Small intestine (tissue), 7 donors: ENCODE results near the gene A4GNT. TPM values are rescaled to one million over a fixed set of nuclear protein-coding genes. Genes with fewer than 3 reads are reported as not detected.

Source experiments
- DNase-seq, 2 donors: peaks; one replicate each; pipeline versions ENCODE4 v3.0.0 to v3.0.0-alpha.2; 2013
- FAIRE-seq: peaks from 2 replicates; lab custom pipeline; 2012; peaks lifted over from hg19 to GRCh38; lab: Jason Lieb, UNC
- H3K27ac ChIP-seq, 3 donors: one replicate each; pipeline ENCODE4 v1.5.1; 2013; ENCODE audit warnings: low read length in 2 of 3, mild to moderate bottlenecking in 2 of 3, control low read depth in 1 of 3, inconsistent platforms in 1 of 3, low read depth in 1 of 3, moderate library complexity in 1 of 3
- H3K27me3 ChIP-seq, 3 donors: one replicate each; pipeline ENCODE4 v1.6.1; 2013; ENCODE audit warnings: low read length in 3 of 3, inconsistent platforms in 1 of 3; ENCODE audit not compliant: control insufficient read depth in 3 of 3, insufficient read depth in 3 of 3
- H3K36me3 ChIP-seq, 3 donors: one replicate each; pipeline ENCODE4 v1.6.1; 2013; ENCODE audit warnings: low read length in 3 of 3, inconsistent platforms in 1 of 3, low read depth in 1 of 3, mild to moderate bottlenecking in 1 of 3, moderate library complexity in 1 of 3; ENCODE audit not compliant: control insufficient read depth in 3 of 3, insufficient read depth in 2 of 3
- H3K4me1 ChIP-seq, 3 donors: one replicate each; pipeline ENCODE4 v1.6.1; 2013; ENCODE audit warnings: low read length in 2 of 3, inconsistent platforms in 1 of 3, low read depth in 1 of 3, mild to moderate bottlenecking in 1 of 3, moderate library complexity in 1 of 3; ENCODE audit not compliant: control insufficient read depth in 3 of 3, insufficient read depth in 2 of 3
- H3K4me3 ChIP-seq, 3 donors: one replicate each; pipeline ENCODE4 v1.5.1; 2013; ENCODE audit warnings: low read length in 3 of 3, control low read depth in 1 of 3, inconsistent platforms in 1 of 3, low read depth in 1 of 3, mild to moderate bottlenecking in 1 of 3, moderate library complexity in 1 of 3
- H3K9me3 ChIP-seq, 2 donors: one replicate each; pipeline ENCODE4 v1.6.1; 2013; ENCODE audit warnings: low read depth in 1 of 2, low read length in 1 of 2; ENCODE audit not compliant: control insufficient read depth in 2 of 2, insufficient read depth in 1 of 2
- WGBS, 3 donors: extraction: QIAGEN DNeasy Blood & Tissue Kit; methylation state at CpG; one replicate each; pipeline ENCODE4 v1.1.7; 2013; 5-methylcytosine and 5-hydroxymethylcytosine counted together
- polyA plus RNA-seq, 4 donors: library from polyadenylated mRNA; stranded (reverse) in 3 of 4; unstranded in 1 of 4; fragments of 200-250 nt in 3 of 4; fragments of 120-200 nt in 1 of 4; gene quantifications; one replicate each; pipeline versions ENCODE4 v1.2.1 to v1.2.3, GENCODE V29; 2013
- donor health status: healthy with polysubstance abuse.
- donor health status: control.
- donor health status: control.
- donor health status: Bipolar disorder and iron deficiency.
- donor health status: healthy.

Gene A4GNT
- polyA plus RNA-seq, 4 donors = 0.03 TPM; not detected in 3

DNA sequence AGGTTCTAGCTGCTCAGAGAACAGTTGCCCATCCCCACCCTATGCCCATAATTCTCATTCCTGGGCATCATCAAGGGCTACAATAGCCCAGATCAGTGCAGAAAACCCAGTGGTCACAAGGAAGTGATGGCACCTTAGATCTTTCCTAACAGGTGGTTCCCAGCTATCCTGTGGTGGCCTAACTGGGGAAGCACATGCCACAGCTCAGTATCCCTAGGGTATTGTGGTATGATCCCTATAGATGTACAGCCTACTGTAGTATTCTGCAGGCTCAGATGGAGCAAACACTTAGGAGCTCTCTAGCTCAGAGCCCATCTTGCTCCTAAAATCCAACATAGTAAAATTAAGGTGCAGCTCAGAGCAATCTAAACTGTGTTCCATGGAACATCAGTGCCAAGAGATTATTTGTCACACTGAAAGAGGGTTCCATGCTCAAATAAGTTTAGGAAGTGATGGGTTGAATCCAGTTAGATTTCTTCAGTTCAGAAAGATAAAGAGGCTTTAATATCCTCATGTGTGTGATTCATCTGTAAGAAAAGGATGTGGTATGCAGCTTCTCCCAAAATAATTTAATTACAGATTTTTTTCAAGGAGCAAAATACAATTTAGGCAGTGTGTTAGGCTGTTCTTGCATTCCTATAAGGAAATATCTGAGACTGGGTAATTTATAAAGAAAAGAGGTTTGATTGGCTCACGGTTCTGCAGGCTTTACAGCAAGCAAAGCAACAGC, 4.4 kb downstream of the A4GNT start:
- DNase-seq = no peak
- Histone ChIP-seq H3K27ac (no peak overlapping the region), H3K4me1 (peaks cover 0 to 2% (median 0%) of the 10 kb centered on the region in 3 donors), H3K9me3 (no peaks in the 10 kb centered on the region), H3K27me3 (no peaks in the 10 kb centered on the region), H3K36me3 (no peaks in the 10 kb centered on the region), H3K4me3 (no peak overlapping the region)
- no peak for FAIRE-seq
- 81 to 90% (median 83%) methylated on average over 1 of the region's 1 CpG for WGBS, 3 donors

DNA sequence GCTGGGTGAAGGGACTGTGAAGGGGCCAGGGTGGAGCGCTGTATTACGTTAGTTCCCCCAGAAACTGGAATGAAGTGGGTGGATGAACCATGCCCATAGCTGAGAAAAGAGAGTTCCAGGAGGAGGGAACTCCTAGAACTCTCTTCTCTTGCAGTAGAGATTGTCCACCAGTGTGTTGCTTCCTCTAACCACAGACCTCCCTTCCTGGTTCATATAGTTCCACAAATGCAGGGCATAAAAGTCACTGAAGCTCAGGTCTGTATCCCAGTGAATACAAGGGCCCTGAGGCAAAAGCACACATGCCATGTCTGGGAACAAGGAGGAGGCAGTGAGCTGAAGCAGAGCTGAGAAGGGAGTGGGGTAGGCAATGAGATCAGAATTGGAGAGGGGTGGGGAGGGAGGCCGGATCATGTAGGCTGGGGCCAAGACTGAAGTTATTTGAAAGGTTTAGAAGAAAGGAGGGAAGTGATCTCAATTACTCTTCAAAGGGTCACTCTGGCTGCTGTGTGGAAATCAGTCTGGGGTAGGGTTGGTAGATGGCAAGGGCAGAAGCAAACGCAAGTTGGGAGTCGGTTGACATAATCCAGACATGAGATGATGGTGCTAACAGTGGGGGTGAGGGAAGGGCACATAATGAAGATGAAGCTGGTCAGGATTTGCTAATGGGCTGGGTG, 6.5 kb downstream of the A4GNT start:
- 55 to 66% (median 61%) methylated on average over 5 of the region's 5 CpGs for WGBS, 3 donors
- H3K27me3 ChIP-seq = no peaks in the 10 kb centered on the region

DNA sequence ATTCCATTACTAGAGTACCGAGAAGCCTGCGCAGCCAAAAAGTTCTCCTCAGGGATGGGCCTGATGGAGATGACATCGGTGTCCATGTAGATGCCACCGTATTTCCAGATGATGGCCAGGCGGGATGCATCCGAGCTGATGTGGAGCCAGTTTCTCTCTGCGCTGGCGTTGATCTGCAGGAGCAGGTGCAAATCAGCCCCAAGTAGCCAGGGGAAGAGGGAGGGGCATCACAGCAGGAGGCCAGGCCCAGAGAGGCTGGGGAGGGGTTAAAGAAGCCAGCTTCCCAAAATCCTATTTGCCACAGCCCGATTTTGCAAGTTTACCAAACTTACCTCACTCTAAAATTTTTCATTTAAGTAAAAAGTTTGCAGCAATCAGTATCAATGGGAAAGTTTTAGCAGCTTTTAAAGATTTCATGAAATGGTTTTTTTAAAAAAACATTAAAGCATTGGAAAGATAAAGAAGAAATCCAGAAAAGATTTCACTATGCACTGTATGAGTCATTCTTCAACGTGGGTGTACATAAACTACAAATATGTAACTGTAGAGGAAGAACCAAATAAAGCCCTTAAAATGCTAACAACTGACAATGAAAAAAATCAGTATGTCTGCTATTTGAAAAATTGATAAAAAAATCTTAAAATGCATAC, 7.4 kb downstream of the A4GNT start:
- no peak overlapping the region for H3K27ac ChIP-seq
- H3K27me3 ChIP-seq = no peaks in the 10 kb centered on the region
- WGBS, 3 donors = 75 to 77% (median 76%) methylated on average over 10 of the region's 10 CpGs
- no peak overlapping the region for H3K4me3 ChIP-seq
- no peaks in the 10 kb centered on the region for H3K36me3 ChIP-seq
- DNase-seq (no peak), FAIRE-seq (no peak)
- no peaks in the 10 kb centered on the region for H3K9me3 ChIP-seq
- H3K4me1 ChIP-seq = peaks cover 0 to 2% (median 0%) of the 10 kb centered on the region in 3 donors

More for the DNA sequence above, 6.5 kb downstream of the A4GNT start:
- H3K27ac ChIP-seq = peak overlapping the region in 1 of 3 donors; percentile 33
- H3K9me3 ChIP-seq = no peaks in the 10 kb centered on the region
- H3K36me3 ChIP-seq = no peaks in the 10 kb centered on the region
- no peak for FAIRE-seq
- no peak for DNase-seq
- no peak overlapping the region for H3K4me3 ChIP-seq
- H3K4me1 ChIP-seq = peaks cover 0 to 2% (median 0%) of the 10 kb centered on the region in 3 donors

DNA sequence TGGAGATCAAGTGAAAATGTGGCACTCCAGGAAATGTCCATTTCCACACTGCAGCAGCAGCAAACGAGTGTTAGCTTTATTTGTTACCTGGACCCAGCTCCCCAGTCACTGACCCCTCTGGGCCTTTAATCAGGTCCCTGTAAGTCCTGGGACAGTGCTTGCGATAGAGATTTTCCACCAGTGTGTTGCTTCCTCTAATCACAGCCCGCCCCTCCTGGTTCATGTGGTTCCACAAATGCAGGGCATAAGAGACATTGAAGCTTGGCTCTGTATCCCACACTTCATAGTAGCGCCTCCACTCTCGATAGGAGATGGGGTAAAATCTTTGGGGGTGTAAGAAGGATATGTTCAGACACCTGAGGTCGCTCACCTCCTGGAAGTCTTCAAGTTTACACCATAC, 8.0 kb downstream of the A4GNT start:
- no peak overlapping the region for H3K27ac ChIP-seq
- H3K27me3 ChIP-seq = no peaks in the 10 kb centered on the region
- FAIRE-seq (no peak), DNase-seq (no peak)
- 74 to 88% (median 78%) methylated on average over 6 of the region's 6 CpGs for WGBS, 3 donors
- H3K4me3 ChIP-seq = no peak overlapping the region
- H3K4me1 ChIP-seq = peaks cover 0 to 2% (median 0%) of the 10 kb centered on the region in 3 donors
- H3K9me3 ChIP-seq = no peaks in the 10 kb centered on the region
- H3K36me3 ChIP-seq = no peaks in the 10 kb centered on the region

DNA sequence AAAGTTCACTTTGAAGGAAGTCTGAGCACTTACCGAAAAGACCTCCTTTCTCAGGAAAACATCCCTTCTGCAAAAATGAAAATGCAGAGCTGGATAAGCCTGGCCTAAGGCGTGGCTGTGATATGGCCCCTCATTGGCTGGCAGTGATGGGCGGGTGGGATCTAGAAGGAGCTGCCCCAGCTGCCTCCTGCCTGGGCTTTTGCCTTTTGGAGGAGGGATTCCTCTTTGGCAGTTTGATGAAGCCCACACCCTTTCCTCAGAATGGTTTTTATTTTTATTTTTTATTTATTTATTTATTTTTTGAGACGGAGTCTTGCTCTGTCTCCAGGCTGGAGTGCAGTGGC, 12.8 kb downstream of the A4GNT start:
- DNase-seq = no peak
- Histone ChIP-seq H3K36me3 (no peaks in the 10 kb centered on the region), H3K4me1 (peaks cover 0 to 4% (median 0%) of the 10 kb centered on the region in 3 donors), H3K27me3 (peaks cover 0 to 3% (median 3%) of the 10 kb centered on the region in 3 donors), H3K27ac (no peak overlapping the region), H3K9me3 (no peaks in the 10 kb centered on the region), H3K4me3 (no peak overlapping the region)
- no peak for FAIRE-seq
- 54 to 70% (median 61%) methylated on average over 4 of the region's 4 CpGs for WGBS, 3 donors

DNA sequence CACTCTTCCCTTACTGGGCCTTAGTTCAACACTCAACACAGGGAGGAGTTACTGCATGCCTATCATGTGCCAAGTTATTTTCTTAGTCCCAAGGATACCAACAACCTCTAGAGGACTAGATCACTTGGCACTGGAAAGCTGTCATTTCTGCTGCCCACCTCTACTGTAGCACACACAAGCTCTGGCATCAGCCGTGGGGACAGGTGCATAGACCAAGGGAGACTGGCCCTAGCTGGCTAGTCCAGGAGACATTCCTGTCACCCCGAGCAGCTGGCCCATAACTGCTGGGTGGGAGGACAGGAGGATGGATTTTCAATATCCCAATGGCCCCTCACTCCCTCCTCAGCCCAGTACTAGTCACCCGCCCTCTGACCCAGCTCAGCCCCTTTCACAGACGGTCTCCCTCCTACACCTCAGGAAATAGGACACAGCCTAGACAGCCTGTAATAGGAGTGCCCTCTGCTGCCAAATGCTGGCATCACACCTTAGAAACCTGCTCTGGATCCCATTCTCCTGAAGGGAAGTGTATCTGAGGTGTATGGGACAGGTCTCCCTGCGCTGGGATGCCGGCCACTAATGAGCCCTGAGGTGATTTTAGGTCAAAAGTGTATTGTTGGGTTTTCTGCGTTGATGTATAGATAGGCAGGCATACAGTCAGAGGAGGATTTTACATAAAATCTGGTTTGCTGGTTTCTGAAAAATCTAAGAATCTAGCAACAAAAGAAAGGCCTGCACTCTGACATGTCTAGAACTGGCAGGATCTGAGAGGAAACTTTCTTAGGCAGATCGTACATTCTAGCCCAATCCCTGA, 13.4 kb downstream of the A4GNT start:
- 23 to 33% (median 27%) methylated on average over 8 of the region's 8 CpGs for WGBS, 3 donors
- Histone ChIP-seq H3K27ac (no peak overlapping the region), H3K36me3 (no peaks in the 10 kb centered on the region), H3K9me3 (no peaks in the 10 kb centered on the region), H3K27me3 (peaks cover 0 to 7% (median 3%) of the 10 kb centered on the region in 3 donors), H3K4me3 (no peak overlapping the region), H3K4me1 (peaks cover 0 to 7% (median 0%) of the 10 kb centered on the region in 3 donors)
- FAIRE-seq (no peak), DNase-seq (peak; percentile 60 to 72)

DNA sequence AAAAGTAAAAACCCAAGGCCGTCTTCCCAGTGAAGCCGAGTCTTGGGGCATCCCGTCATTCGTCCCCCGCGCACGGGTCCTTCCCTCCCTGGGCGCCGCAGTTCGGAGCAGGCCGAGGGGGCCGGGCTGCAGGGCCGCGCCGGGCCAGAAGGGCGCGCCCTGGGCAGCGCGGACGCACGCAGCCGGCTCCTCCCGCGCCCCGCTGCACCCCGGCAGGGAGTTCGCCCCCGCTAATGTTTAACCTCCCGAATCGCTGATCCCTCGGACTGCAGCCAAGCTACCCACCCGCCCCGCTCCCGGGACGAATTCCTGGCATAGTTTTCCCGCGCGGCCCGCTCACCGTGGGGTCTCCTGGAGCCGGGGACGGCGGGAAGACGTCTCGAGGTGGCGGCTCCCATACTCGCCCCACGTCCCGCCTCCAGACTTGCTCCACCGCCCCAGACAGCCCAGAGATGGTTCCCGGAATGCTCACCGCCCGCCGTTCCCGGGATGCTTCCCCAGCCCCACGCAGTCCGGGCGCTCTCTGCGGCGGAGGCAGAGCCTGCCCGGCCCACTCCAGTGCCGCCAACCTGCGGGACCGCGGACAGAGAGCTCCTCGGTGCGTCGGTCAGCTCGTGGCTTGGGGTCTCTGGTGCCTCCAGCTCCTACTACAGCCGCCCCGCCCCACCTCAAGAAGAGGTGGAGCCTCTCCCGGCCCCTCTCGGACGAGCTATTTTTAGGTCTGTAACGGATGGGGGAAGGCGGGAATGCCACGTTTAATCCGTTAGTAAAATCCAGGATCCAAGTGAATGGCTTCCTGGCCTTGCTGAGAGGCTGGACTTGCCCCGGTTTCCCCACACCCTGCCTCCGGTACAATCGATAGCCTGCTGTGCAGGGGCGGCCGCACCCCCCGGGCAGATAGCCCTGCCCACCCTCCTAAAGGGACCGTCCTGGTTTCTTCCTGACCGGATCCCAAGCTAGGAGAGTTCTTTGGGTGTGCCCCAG, 16.9 kb downstream of the A4GNT start, which contains the start of gene DZIP1L:
TSS of gene DZIP1L (minus strand) at position 621 of the 984 bp plus-strand sequence. CDS start 11,637 bp downstream, outside the sequence.
- H3K4me1 ChIP-seq = peaks cover 0 to 7% (median 0%) of the 10 kb centered on the region in 3 donors
- DNase-seq (peak; percentile 17 to 57), FAIRE-seq (no peak)
- peak within 1 kb of the TSS; percentile 44 to 51 (median 51) for H3K4me3 ChIP-seq
- peaks cover 0 to 7% (median 3%) of the 10 kb centered on the region in 3 donors for H3K27me3 ChIP-seq
- H3K27ac ChIP-seq = peak within 1 kb of the TSS in 2 of 3 donors; percentile 71 to 83
- no peaks in the 10 kb centered on the region for H3K36me3 ChIP-seq
- no peaks in the 10 kb centered on the region for H3K9me3 ChIP-seq
- WGBS, 3 donors = 1% methylated on average over 82 to 86 of the region's 86 CpGs
